Measurements from ENCODE around the gene NBAS.
"Not testable (repeated sequence)": the region's sequence is repeated elsewhere in the genome, so short reads cannot be mapped to it uniquely, and the experiment has no call there.

Gene NBAS

DNA sequence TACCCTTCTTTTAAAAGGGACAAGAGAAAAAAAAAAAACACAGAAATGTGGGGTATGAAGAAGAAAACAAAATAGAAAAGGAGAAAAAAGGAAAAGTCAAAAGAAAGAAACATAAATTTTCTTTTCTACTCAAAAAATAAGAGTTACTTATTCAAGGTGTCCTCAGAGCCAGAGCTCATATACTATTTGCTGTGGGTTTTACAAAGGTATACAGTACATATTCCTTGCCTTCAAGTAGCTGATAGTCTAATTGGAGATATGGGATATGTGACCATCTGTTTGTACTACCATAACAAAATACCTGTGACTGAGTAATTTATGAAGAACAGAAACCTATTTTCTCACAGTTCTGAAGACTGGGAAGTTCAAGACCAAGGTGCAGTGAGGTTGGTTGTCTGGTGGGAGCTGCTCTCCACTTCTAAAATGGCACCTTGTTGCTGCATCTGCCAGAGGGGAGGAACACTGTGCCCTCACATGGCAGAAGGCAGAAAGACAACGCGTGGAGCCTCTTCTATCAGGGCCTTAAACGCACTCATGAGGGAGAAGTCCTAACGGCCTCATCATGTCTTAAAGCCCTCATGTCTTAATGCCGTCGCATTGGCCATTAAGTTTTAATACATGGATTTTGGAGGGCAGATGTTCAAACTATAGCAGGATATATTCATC is 33.9 kb downstream of the NBAS start:
- no peak for DNase-seq (ENCODE audit: low spot score)

- DNase-seq (ENCODE audit: low spot score): no peak
Observed at GRCh38 chr2:15521641-15522181, 39.4 kb downstream of the NBAS start.

DNA sequence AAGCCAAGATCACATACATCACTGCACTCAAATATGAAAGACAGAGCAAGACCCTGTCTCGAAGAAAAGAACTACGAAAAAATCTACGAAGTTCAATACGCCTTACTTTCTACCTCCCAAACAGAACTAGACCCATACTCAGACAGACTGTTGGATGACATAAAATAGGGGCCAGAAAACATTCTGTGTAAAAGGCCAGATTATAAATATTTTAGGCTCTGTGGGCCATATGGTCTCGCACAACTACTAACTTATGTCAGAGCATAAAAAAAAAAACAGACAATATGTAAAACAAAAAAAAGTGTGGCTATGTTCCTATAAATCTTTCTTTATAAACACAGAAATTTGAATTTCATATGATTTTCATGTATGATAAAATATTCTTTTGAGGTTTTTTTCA is 40.8 kb downstream of the NBAS start:
- DNase-seq (ENCODE audit: low spot score): no peak

DNA sequence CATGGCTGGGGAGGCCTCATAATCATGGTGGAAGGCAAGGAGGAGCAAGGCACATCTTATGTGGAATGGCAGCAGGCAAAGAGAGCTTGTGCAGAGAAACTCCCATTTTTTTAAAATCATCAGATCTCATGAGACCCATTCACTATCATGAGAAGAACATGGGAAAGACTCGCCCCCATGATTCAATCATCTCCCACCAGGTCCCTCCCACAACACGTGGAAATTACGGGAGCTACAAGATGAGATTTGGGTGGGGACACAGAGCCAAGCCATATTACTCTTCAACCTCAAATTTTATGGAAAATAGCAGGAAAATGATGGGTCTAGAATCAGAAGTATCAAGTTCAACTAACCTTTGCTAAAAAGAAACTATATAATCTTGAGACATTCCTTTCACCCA is 42.4 kb downstream of the NBAS start:
- DNase-seq (ENCODE audit: low spot score): not testable (repeated sequence)

DNA sequence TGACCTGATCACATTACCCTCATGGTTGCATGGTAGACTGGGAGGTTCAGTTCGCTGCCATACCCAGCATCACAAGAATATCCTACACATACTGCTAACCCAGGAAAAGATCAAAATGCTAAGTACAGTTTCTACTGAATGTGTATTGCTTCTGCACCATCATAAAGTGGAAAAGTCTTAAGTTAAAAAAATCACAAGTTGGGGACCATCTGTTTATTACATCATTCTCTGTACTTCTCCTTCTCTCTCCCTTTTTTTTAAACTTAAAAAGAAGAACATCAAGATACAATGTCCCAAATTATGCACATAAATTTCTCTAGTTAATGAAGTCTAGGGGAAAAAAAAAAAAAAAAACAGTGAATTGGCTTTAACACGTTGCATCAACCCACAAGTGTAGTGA is 43.3 kb downstream of the NBAS start:
- no peak for DNase-seq (ENCODE audit: low spot score)

- DNase-seq (ENCODE audit: low spot score): no peak
Observed at GRCh38 chr2:15511686-15512085, 49.4 kb downstream of the NBAS start.

DNA sequence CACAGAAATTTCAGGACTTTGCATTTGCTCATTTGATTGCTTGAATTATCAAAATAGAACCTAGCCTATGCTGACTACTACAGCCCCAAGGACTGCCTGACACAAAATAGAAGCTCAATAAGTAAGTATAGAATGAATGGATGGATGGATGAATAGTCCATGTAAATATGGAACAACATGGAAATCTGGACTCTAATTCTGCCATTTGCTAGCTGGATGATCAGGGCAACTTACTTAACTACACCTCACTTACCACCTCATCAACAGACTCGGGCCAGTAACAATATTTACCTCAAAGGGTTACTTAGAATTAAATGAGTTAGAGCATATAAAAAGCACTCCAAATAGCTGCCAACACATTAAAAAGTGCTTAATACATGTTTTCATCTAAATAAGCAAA is 50.6 kb downstream of the NBAS start:
- DNase-seq (ENCODE audit: low spot score): no peak

GRCh38 chr2:15510131-15510530 is 51.0 kb downstream of the NBAS start:
- no peak for DNase-seq (ENCODE audit: low spot score)

DNA sequence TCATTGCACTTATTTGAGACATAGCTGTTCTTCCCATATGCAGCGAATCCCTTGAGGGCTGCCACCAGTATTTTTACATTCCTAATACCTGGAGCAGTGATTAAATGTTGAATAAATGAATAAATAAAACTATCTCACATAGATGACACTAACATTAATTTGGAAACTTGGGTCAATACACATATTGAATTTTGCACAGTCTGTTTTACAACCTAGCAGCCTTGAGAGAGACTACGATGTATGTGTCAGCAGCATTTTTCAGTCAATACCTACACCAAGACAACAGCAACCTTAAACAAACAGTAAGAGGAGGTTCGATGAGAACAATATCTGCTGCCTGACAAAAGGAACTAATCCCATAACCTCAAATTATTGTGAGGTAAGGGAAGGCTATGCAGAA is 53.4 kb downstream of the NBAS start:
- no peak for DNase-seq (ENCODE audit: low spot score)

DNA sequence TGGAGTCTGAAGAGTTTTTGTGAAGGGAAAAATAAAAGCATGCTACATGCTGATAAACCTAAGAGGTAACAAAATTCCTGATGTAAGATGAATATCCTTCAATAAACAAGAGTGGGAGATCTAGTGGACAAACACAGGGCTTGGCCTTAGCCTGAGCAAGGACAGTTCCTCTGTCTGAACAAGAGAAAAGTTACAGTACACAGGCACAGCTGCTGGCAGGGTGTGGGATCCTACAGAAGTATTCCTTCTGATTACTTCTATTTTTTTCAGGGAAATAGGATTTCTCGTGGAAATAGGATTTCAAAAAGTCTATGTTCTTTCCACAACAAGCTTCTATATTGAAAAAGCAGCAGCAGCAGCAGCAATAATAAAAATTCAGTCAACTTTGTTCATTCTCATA is 54.1 kb downstream of the NBAS start:
- DNase-seq (ENCODE audit: low spot score): no peak

GRCh38 chr2:15506229-15506819 is 54.8 kb downstream of the NBAS start:
- DNase-seq (ENCODE audit: low spot score): no peak

- no peak for DNase-seq (ENCODE audit: low spot score)
Observed at GRCh38 chr2:15504882-15505663, 56.1 kb downstream of the NBAS start.

GRCh38 chr2:15499251-15499650 is 61.9 kb downstream of the NBAS start:
- not testable (repeated sequence) for DNase-seq (ENCODE audit: low spot score)

- DNase-seq (ENCODE audit: low spot score): no peak
Observed at GRCh38 chr2:15498554-15498953, 62.6 kb downstream of the NBAS start.

- DNase-seq (ENCODE audit: low spot score): no peak
Observed at GRCh38 chr2:15494877-15495276, 66.3 kb downstream of the NBAS start.

- DNase-seq (ENCODE audit: low spot score): no peak
Observed at GRCh38 chr2:15492773-15493325, 68.3 kb downstream of the NBAS start.

GRCh38 chr2:15486770-15487169 is 74.4 kb downstream of the NBAS start:
- DNase-seq (ENCODE audit: low spot score): no peak

DNA sequence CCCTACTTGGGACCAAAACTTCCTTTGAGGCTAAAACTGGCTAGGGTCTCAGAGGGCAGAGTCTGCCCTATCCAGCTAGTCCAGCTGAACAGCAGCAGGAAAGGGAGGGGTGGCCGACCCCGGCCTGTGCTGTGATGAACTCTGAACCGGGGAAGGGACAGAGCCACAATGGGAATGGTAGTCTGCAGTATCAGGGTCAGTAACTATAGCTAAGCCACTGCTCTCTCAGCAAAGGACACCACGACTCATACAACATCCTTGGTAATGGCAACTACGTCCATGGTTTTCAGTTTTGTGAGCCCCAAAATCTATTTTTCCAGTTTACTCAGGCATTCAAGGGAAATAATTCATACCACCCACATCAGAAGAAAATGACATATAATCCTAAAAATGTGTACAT is 75.2 kb downstream of the NBAS start:
- no peak for DNase-seq (ENCODE audit: low spot score)

- DNase-seq (ENCODE audit: low spot score): no peak
Observed at GRCh38 chr2:15481000-15481399, 80.1 kb downstream of the NBAS start.

DNA sequence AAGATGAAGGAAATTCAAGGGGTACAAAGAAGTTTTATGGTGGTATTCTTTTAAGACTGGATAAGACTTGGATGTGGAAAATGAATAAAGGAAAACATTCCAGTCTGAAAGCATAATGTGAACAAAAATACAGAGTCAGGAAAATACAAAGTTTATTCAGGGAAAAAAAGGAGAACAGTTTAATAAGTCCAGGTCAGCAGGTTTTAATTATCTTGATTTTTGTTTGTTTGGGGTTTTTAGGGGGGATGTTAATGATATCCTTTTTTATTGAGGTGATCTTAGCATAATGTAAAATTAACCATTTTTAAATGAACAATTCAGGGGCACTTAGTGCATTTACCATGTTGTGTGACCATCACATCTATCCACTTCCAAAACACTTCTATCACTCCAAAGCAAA is 80.6 kb downstream of the NBAS start:
- DNase-seq (ENCODE audit: low spot score): no peak

DNA sequence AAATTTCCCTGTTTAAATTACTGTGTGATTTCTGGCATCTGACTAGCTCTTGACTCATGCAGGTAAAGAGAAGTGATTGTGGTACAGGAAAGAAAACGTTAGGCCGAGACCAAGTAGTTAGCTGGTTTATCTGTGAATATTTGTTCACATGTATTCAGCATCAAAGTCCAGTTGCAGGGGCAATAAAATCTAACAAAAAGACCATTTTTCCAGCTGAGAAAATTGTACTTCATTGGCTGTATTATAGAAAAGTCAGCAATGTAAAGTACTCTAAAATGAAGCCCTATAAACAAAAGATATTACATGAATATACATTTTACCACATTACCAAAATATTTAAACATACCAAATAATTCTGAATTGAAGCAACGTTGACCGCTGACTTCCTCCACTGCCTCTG is 88.3 kb downstream of the NBAS start:
- DNase-seq (ENCODE audit: low spot score): no peak

GRCh38 chr2:15472133-15472532 is 89.0 kb downstream of the NBAS start:
- no peak for DNase-seq (ENCODE audit: low spot score)

DNA sequence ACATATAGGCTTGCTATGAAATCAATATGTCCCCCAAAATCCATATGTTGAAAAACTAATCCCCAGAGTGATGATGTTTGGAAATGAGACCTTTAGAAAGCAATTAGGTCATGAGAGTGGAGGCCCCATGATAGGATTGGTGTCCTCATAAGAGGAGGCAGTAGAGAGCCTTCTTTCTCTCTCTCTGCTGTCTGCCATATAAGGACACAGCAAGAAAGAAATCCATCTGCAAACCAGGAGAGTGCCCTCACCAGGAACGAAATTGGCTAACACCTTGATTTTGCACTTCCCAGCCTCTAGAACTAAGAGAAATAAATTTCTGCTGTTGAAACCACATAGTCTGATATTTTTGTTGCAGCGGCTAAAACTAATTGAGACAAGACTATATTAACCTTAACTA is 89.5 kb downstream of the NBAS start:
- no peak for DNase-seq (ENCODE audit: low spot score)
